HG03097 (cell line): Measurements from ENCODE around the gene DPYD.

Experiments
- ATAC-seq: cut with Tn5 transposase; IDR thresholded peaks from one replicate; pipeline ENCODE4 v1.9.1; 2021; ENCODE audit not compliant: unreplicated experiment, low FRiP score

Gene DPYD

GRCh38 chr1:97078872-97079271, 842.0 kb downstream of the DPYD start:
- ATAC-seq = no peak

GRCh38 chr1:97077221-97077620, 843.6 kb downstream of the DPYD start:
- ATAC-seq = no peak

GRCh38 chr1:97074771-97075170, 846.1 kb downstream of the DPYD start:
- ATAC-seq = no peak

GRCh38 chr1:97073936-97074335, 846.9 kb downstream of the DPYD start:
- ATAC-seq = no peak

GRCh38 chr1:97073169-97073568, 847.7 kb downstream of the DPYD start:
- no peak for ATAC-seq

GRCh38 chr1:97071173-97071572, 849.7 kb downstream of the DPYD start:
- ATAC-seq = no peak

GRCh38 chr1:97070376-97070775, 850.5 kb downstream of the DPYD start:
- no peak for ATAC-seq

GRCh38 chr1:97069312-97069711, 851.5 kb downstream of the DPYD start:
- ATAC-seq = no peak

- ATAC-seq = no peak
Measured at GRCh38 chr1:97066860-97067259, 854.0 kb downstream of the DPYD start.

GRCh38 chr1:97063532-97063931, 857.3 kb downstream of the DPYD start:
- ATAC-seq = no peak

- no peak for ATAC-seq
Measured at GRCh38 chr1:97061604-97062003, 859.2 kb downstream of the DPYD start.

GRCh38 chr1:97056386-97056785, 864.4 kb downstream of the DPYD start:
- no peak for ATAC-seq

- no peak for ATAC-seq
Measured at GRCh38 chr1:97053268-97053667, 867.6 kb downstream of the DPYD start.

- ATAC-seq = no peak
Measured at GRCh38 chr1:97051823-97052222, 869.0 kb downstream of the DPYD start.

- no peak for ATAC-seq
Measured at GRCh38 chr1:97050506-97050905, 870.3 kb downstream of the DPYD start.

- ATAC-seq = no peak
Measured at GRCh38 chr1:97047421-97047793, 873.4 kb downstream of the DPYD start.

- no peak for ATAC-seq
Measured at GRCh38 chr1:97046765-97047420, 873.9 kb downstream of the DPYD start.

- ATAC-seq = no peak
Measured at GRCh38 chr1:97044159-97044760, 876.6 kb downstream of the DPYD start.

GRCh38 chr1:97042551-97042950, 878.3 kb downstream of the DPYD start:
- ATAC-seq = no peak

GRCh38 chr1:97041026-97041425, 879.8 kb downstream of the DPYD start:
- ATAC-seq = no peak

- no peak for ATAC-seq
Measured at GRCh38 chr1:97038410-97038809, 882.4 kb downstream of the DPYD start.

- no peak for ATAC-seq
Measured at GRCh38 chr1:97034651-97035050, 886.2 kb downstream of the DPYD start.

GRCh38 chr1:97033949-97034348, 886.9 kb downstream of the DPYD start:
- ATAC-seq = no peak
